ENCODE results near the gene PALLD. TPM values are rescaled to one million over a fixed set of nuclear protein-coding genes. Genes with fewer than 3 reads are reported as not detected.
"Not testable (repeated sequence)": the region's sequence is repeated elsewhere in the genome, so short reads cannot be mapped to it uniquely, and the experiment has no call there.

The PALLD gene
- total RNA-seq, 1 donor from 2014 or later = 25.0 TPM

DNA sequence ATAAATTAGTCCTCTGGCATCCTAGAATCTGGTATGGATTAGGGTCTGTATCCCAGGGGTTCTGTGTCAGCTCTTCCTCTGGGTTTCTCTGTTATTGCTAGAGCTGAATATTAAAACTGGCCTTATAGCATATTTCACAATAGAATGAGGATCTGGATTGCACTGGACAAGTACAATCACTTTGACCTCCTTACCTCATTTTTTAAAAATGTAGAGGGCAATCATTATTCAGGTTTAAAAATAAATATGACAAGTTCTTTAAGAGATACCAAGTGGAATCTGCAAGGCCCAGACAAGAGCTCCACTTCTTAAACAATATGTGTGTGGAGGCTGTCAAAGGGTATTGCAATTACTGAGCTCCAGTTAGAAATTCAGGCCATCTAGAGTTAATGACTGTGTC lies 1.4 kb downstream of the PALLD start:
- DNase-seq = no peak

DNA sequence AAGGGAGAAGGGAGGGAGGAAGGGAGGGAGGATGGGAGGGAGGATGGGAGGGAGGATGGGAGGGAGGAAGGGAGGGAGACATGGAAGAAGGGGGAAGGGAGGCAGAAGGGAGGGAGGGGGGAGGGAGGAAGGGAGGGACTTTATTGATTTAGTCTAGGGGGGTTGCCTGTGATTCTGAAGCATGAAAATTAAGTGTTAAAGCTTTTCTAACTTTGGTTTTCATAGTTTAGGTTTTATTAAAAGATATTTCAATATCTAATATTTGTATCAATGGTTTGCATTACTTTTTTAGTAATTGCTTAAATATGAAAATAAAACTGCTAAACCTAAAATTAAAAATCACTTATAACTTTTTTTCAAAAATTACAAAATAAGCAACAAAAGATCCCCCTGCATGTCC lies 2.4 kb downstream of the PALLD start:
- DNase-seq = no peak

DNA sequence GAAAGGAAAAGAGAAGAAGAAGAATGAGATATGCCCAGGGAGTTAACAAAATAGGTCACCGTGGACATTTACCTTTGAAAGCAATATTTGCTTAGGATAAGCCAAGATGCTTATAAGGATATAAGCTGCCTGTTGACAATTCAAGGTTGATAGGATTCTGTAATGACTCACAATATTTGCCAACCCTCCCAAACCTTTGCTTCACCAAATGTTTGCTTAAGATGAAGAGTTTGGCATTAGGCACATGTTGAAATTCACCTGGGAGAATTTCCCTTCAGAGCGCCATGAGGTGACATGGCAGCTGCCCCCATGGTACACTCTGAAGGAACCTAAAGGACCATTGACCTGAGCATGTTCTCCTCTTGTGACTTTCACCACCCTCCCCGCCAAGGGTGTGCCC lies 4.6 kb downstream of the PALLD start:
- no peak for DNase-seq

DNA sequence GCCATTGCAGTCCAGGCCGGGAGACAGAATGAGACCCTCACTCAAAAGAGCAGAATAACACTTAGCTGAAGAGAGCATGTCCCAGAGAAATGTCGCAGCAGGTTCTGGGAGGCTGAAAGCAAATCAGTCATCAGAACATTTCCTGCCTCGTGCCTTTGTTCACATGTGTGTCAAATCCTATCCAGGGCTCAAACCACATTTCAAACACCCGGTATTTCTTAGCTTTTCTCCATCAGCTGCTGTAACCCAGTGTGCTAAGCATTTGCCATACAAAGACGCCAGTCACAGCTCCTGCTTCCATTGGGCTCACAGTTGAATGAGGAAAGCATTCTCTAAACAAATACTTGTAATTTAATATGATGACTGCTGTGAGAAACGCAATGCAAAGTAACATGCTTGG lies 6.0 kb downstream of the PALLD start:
- DNase-seq = no peak

DNA sequence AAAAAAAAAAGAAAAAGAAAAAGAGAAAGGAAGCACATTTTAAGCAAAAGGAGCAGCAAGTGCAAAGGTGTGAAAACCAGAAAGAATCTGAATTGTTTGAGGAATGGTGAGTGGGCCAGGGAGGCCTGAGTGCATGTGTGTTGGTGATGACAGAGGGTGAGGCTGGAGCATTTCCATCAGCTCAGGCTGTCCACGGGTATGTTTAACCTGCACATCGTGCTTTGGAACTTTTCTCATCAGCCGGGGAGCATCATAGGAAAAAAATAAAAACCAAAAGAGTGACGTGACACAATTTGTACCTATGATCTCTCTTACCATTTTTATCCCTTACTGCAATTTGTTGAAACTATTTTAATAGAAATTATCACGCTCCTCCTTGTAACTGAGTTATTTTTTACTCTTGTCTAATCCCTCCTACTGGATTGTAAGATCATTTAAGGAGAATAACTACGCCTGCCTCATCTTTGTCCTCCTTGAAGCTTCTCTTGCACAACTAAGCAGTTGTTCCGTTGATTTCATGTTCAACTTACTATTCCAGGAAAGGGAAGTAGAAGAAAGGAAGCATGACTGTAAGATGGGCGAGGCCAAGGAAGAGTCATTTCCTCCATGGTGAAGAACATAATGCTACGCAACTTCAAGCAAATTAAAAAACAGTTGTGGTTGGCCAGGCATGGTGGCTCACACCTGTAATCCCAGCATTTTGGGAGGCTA lies 7.0 kb downstream of the PALLD start:
- no peak for DNase-seq

DNA sequence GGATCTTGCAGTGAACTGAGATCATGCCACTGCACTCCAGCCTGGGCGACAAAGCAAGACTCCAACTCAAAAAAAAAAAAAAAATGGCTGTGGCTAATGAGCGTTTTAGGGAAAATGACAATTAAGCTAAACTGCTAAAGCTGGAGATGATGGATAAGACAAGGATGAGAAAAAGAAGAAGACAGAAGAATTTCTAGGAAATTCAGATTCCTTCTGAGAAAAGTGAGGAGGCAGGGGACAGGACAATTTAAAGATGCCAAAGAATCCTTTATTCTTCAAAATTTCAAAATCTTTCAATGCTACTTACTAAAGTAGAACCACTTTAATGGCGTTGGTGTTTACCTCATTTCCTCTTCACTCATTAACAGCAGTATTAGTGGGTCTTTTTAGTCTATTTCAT lies 7.7 kb downstream of the PALLD start:
- no peak for DNase-seq

DNA sequence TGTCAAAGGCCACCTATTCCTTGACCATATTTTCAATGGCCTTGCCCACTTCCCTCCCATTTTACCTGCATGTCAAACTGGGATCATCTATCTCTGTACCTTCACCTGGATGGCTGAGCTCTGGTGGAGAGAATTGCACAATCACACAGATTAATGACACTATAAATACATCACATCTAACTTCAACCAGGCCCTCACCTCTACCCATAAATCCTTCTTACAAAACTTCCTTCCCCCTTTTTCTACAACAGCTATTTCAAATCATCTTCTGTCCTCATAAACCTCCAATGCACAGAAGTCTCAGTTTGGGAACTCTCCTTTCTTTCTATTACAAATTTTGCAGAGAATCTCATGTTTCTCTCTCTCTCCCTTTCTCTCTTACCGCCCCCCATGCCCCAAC lies 9.2 kb downstream of the PALLD start:
- no peak for DNase-seq

DNA sequence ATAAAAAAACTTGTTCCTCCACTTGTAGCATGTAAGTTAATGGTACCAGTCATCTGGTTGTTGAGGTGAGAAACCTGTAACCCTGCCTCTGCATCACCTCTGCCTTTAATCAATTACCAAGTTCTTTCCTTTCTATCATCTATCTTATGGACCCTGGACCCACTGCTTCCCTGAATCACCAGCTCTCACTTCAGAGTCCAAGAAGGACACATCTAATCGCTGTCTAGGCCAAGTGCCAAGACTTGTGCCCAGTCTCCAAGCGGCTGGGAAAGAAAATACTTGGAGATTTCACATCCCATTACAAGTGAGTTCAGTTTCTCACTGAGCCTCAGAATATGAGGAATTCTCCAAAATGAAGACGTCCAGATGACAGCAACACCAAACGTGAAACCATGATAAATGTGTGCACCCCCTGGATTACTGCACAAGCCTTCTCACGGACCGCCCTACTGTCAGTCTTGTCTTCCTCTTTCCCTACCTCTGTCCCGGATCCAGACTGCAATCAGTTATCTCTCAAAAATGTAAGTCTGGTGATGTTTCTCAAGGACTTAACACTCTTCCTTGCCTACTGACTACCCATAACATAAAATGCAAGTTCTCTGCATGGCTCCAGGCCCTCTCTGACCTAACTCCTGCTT lies 10.4 kb downstream of the PALLD start:
- no peak for DNase-seq

DNA sequence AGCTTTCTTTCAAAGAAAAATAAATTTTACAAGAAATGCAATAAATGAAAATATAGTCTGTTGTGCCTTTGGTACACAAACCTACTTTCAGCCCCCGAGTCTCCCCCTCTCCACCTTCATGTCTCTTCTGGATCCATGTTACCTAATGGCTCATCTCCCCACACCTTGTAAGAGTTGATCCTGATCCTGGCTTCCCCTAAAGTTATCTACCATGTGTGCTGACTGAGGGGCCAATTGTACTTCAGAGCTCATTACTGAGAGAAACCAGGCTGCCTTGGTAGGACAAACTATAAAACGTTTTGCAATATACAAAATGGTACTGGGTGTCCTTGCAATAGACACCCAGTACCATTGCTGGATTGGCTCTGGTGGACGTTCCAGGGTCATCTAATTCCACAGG lies 11.8 kb downstream of the PALLD start:
- no peak for DNase-seq

DNA sequence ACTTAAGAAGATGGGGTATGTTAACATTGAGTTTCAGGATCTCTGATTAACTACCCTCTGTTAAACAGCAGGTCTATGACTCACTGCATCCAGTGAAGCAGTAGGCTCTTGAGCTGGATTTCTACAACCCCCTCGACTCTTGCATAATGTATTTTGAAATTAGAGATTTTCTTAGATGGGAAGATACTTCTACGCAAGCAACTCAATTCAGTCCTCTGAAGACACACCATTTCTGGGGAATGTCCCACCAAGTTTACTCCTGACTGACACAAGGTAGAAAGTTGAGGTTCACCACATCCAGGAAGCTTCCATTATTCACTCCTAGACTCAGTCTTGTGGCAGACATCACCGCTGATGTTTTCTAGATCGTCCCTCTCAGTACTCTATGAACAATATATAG lies 12.9 kb downstream of the PALLD start:
- no peak for DNase-seq

DNA sequence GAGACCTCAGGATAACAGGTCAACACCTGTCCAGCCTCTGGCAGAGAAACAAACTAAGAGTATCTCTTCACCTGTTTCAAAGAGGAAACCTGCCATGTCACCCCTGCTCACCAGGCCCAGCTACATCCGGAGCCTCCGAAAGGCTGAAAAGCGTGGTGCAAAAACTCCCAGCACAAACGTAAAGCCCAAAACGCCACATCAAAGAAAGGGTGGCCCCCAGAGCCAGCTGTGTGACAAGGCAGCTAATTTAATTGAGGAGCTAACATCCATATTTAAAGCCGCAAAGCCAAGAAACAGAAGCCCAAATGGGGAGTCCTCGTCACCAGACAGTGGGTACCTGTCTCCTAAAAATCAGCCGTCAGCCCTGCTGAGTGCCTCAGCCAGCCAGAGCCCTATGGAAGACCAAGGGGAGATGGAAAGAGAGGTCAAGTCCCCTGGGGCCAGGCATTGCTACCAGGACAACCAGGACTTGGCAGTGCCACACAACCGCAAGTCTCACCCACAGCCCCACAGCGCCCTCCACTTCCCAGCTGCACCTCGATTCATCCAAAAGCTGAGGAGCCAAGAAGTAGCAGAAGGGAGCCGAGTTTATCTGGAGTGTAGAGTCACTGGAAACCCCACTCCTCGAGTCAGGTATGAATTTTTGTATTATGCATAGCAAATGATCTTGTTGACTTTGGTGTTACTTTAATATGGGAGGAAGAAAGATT lies 15.1 kb downstream of the PALLD start:
- DNase-seq = no peak

DNA sequence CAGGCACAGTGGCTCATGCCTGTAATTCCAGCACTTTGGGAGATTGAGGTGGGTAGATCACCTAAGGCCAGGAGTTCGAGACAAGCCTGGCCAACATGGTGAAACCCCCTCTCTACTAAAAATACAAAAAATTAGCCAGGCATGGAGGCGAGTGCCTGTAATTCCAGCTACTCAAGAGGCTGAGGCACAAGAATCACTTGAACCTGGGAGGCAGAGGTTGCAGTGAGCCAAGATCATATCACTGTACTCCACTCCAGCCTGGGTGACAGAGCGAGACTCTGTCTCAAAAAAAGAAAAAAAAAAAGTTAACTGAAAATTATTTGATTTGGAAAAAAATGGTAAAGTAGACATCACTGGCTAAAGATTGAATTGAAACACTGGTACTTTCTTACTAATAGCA lies 17.0 kb downstream of the PALLD start:
- not testable (repeated sequence) for DNase-seq

DNA sequence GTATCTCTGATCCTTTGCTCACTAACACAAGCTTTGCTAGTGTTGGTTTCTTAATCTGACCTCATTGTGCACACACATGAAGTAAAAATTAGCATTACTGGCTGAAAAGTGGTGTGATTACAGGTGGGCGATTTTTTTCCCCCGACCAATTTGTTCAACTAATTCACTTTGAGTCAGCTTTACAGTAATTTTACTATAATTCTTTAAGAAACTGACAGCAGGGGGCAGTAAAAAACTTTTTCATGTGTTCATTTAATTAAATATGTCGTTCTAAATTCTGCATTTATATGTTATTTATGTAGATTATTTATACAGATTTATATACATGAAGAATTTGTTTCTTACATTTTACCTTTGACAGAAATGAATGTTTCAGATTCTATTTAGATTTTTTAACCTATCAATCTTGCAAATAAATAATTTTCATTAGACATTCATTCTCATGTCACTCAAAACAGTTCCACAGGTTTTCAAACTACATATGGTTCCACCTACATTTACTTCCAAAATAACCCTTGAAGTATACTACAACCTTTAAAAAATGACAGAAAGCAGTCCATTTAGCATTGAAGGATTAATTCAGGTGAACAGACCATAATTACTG lies 17.5 kb downstream of the PALLD start:
- DNase-seq = no peak

DNA sequence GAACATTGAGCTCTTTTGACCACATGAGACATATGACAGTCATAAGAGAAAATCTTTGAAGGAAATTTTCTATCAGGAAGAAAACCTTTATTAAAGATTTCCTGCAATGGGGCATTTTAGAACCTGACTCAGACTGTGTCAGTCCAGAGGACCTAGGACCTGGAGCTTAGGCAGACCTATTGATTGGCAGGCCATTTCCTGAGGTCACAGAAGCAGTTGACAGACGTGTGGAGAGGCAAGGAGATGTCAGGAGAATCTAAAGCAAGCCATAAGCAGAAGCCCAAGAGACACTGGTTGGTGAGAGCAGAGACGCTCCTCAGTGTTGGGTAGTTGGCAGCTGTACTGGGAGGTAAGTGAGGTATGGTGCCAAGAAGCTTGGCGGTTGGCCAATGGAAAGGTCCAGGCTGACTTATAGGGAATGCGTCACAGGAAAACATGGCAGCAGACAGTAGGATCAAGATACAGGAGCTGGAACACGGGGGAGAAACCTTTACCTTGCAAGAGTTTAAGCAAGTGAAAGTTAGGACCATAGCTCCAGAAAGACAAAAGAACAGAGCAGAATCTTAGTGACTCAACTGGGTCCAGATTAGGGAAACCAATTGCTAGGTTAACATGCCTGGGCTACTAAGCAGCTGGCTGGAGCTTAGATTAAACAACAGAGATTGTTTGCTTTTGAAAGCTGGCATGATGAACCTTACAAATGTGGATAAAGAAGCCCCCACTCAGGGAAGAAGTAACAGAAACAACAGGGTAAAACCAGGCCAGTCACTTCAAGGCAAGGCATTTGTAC lies 18.6 kb downstream of the PALLD start:
- DNase-seq = no peak

DNA sequence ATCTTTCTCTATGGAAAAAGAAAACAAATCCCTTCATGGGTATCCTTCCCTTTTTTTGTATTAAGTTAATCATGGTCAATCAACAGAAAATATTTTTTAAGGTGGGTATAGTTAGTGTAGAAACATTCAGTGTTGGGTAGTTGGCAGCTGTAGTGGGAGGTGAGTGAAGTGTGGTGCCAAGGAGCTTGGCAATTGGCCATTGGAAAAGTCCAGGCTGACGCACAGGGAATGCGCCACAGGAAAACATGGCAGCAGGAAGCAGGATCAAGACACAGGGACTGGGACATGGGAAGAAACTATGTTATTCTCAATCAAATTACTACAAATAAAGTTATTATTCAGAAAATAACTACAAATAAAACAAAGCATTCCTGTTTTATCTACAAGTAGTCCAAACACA lies 20.0 kb downstream of the PALLD start:
- no peak for DNase-seq

DNA sequence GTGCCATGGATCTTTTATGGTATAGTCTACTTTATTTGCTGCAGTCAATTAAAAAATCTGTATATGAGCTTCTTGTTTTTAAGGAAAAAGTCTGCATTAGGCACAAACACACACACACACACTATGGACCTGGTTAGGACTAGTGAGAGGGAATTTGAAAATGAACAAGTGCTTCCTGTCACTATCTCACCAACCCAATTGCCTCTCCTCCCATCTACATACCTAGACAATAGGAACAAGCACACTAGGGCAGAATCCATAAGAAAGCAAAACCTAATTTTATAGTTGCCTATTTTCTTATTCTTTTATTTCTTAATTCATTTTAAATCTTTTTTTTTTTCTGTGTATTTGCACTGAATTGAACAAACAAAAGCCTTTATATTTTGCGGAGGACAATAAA lies 22.7 kb downstream of the PALLD start:
- no peak for DNase-seq

DNA sequence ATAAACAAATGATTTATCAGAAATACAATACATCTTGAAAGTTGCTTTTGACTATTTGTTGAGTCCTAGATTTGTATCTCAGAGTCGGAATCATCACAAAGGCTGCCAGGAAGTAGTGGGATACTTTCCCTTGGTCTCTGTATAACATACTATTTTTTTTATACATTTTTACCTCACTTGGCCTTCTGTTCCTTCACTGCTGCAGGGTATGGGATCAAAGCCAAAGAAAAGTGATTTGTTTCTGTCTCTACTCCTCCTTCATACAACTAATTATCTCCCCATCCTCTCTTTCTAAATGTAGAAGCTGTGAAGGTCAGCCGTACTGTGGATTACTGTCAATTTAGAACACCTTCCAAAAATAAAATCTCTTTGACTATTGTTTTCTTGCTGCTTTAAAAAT lies 24.9 kb downstream of the PALLD start:
- DNase-seq = no peak

DNA sequence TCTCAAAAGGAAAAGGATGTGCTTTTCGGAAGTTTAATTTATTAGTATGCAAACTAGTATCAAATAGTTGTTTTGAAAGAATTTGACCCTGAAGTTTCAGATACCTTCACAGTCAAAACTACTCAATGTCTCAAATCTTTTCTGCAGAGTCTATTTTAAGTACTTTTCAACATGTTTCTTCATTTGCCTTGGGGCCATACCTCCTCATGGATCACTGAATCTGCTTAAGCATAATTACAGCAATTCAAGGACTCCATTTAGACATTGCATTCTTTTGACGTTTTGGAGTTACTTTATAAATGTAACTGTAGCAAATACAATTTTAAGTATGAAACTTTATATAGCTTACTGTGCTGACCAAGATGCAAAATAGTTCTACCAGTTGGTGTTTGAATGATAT lies 25.5 kb downstream of the PALLD start:
- no peak for DNase-seq

DNA sequence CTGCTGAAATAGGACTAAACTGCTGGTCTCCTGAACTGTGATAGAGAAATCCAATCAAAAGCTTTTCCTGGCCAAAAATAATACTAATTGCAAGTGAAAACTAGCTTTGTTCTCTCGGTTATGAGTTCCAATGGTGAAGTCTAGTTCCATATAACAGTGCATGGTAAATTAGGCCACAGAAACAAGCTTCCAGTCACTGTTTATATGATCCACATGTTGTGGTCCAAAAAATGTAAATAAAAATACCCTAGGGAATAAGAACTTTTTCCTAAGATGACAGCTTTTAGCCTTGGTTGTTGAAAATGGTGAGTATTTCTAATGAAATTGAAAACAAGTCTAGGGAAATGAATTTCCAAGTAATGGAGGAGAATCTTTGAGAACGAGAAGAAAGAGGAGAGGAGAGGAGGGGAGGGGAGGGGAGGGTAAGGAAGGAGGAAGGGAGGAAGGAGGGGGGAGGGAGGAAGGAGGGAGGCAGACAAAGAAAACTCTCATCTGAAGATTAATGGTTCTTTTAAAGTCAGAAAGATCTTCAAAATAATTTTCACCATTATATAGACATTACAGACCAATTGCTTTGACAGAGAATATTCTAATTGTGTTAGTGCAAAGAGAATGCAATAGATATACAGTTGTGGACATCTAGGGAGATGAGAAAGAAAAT lies 26.1 kb downstream of the PALLD start:
- DNase-seq = no peak

DNA sequence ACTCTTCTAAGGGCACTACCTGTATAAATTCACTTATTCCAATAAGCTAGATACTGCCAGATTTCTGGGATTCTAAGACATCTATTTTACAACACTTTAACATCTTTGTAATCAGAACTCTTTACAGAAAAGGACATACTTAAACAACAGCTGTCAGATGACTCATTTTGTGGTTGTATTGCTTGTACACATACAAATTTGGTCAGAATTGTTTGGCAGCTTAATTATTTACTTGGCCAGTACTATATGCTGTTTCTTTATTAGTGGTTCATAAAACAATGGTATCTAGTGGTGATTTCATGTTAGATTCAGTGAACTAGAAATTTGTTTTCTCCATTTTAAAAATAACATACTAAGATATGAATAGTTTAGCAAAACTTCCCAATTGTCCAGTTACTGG lies 27.2 kb downstream of the PALLD start:
- no peak for DNase-seq

DNA sequence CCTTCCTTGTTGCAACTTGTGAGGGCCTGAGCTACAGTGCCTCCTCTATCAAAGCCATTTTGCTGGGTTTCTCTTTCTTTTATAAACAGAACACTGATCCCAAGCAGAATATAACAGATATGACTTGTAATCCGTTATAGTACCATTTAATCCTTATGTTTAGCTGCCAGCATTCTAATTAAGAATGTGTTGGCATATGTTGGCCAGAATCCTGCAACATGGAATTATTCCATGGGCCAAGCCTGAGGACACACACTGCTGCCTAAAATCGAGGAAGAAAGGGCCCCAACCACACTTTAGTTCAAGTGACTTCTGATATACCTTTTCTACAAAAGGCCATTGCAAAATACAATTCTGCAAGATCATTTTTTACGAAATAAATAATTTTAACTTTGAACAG lies 28.0 kb downstream of the PALLD start:
- no peak for DNase-seq

DNA sequence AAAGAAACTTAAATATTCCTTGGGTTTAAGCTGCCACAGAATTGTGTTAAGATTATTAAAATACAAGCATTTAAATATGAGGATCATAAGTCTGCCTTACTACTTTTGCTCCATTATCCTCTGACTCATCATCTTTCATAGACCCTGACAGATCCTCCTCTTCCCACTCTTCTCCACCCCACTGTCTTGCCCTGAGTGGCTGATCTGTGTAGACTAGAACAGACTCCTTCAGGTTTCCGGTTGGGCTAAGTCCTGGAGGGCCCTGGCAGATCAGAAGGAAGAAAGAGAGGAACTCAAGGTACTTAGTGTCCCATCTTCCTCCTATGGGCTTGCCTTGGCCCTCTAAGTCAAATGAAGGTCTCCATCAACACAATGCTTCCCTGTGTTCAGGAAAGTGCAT lies 30.7 kb downstream of the PALLD start:
- no peak for DNase-seq

Data from occipital lobe (tissue), 2 donors.